Measurements from ENCODE around the gene ZDHHC8.

The ZDHHC8 gene

GRCh38 chr22:20182365-20182764 is 50.8 kb downstream of the ZDHHC8 start:
- Histone ChIP-seq H3K79me2 (ENCODE audit: low read length) (no peaks in the 10 kb centered on the region), H3K9ac (ENCODE audit: low read length) (no peak overlapping the region), H2AFZ (ENCODE audit: low read depth, low read length) (no peak overlapping the region), H3K27ac (ENCODE audit: low read length) (no peak overlapping the region), H3K4me3 (ENCODE audit: low read length) (no peak overlapping the region), H3K4me2 (ENCODE audit: low read length) (no peak overlapping the region), H3K4me1 (ENCODE audit: low read length) (no peaks in the 10 kb centered on the region), H3K27me3 (ENCODE audit: low read depth, low read length) (peaks cover 10% of the 10 kb centered on the region; the same call in 1 of the 2 replicates), H4K20me1 (ENCODE audit: insufficient read depth, low read length) (no peaks in the 10 kb centered on the region), H3K9me3 (ENCODE audit: insufficient read depth, low read length) (no peaks in the 10 kb centered on the region), H3K36me3 (replicated peaks; ENCODE audit: low read depth, low read length) (no peaks in the 10 kb centered on the region)
- TF ChIP-seq EZH2phosphoT487 (IDR thresholded peaks at IDR 0.05; ENCODE audit: low read depth) (no peak), CTCF (IDR thresholded peaks at IDR 0.05; ENCODE audit: low read depth, low read length) (no peak)

- Histone ChIP-seq H3K4me2 (ENCODE audit: low read length) (no peak overlapping the region), H3K36me3 (replicated peaks; ENCODE audit: low read depth, low read length) (no peaks in the 10 kb centered on the region), H3K27me3 (ENCODE audit: low read depth, low read length) (peaks cover 10% of the 10 kb centered on the region; the same call in 1 of the 2 replicates), H4K20me1 (ENCODE audit: insufficient read depth, low read length) (no peaks in the 10 kb centered on the region), H3K4me1 (ENCODE audit: low read length) (no peaks in the 10 kb centered on the region), H3K9me3 (ENCODE audit: insufficient read depth, low read length) (no peaks in the 10 kb centered on the region), H3K9ac (ENCODE audit: low read length) (no peak overlapping the region), H3K4me3 (ENCODE audit: low read length) (no peak overlapping the region), H2AFZ (ENCODE audit: low read depth, low read length) (no peak overlapping the region), H3K79me2 (ENCODE audit: low read length) (no peaks in the 10 kb centered on the region), H3K27ac (ENCODE audit: low read length) (no peak overlapping the region)
- TF ChIP-seq CTCF (IDR thresholded peaks at IDR 0.05; ENCODE audit: low read depth, low read length) = no peak
These were observed 51.5 kb downstream of the ZDHHC8 start for GRCh38 chr22:20183101-20183500.

- Histone ChIP-seq H3K9ac (ENCODE audit: low read length) (no peak overlapping the region), H3K9me3 (ENCODE audit: insufficient read depth, low read length) (no peaks in the 10 kb centered on the region), H3K4me1 (ENCODE audit: low read length) (no peaks in the 10 kb centered on the region)
These were observed 52.2 kb downstream of the ZDHHC8 start for GRCh38 chr22:20183823-20184222.

GRCh38 chr22:20184501-20185165 is 53.0 kb downstream of the ZDHHC8 start:
- Histone ChIP-seq H3K4me2 (ENCODE audit: low read length) (no peak overlapping the region), H3K36me3 (replicated peaks; ENCODE audit: low read depth, low read length) (no peaks in the 10 kb centered on the region), H3K79me2 (ENCODE audit: low read length) (no peaks in the 10 kb centered on the region), H2AFZ (ENCODE audit: low read depth, low read length) (no peak overlapping the region), H3K9me3 (ENCODE audit: insufficient read depth, low read length) (no peaks in the 10 kb centered on the region), H3K4me1 (ENCODE audit: low read length) (no peaks in the 10 kb centered on the region), H3K9ac (ENCODE audit: low read length) (no peak overlapping the region), H3K27me3 (ENCODE audit: low read depth, low read length) (peaks cover 10% of the 10 kb centered on the region; the same call in 1 of the 2 replicates), H3K4me3 (ENCODE audit: low read length) (no peak overlapping the region), H3K27ac (ENCODE audit: low read length) (no peak overlapping the region), H4K20me1 (ENCODE audit: insufficient read depth, low read length) (no peaks in the 10 kb centered on the region)
- TF ChIP-seq EZH2phosphoT487 (IDR thresholded peaks at IDR 0.05; ENCODE audit: low read depth) (no peak), CTCF (IDR thresholded peaks at IDR 0.05; ENCODE audit: low read depth, low read length) (no peak)

More at GRCh38 chr22:20183823-20184222, 52.2 kb downstream of the ZDHHC8 start:
- Histone ChIP-seq H4K20me1 (ENCODE audit: insufficient read depth, low read length) (no peaks in the 10 kb centered on the region), H3K4me3 (ENCODE audit: low read length) (no peak overlapping the region), H2AFZ (ENCODE audit: low read depth, low read length) (no peak overlapping the region), H3K79me2 (ENCODE audit: low read length) (no peaks in the 10 kb centered on the region), H3K4me2 (ENCODE audit: low read length) (no peak overlapping the region), H3K27me3 (ENCODE audit: low read depth, low read length) (peaks cover 10% of the 10 kb centered on the region; the same call in 1 of the 2 replicates), H3K36me3 (replicated peaks; ENCODE audit: low read depth, low read length) (no peaks in the 10 kb centered on the region), H3K27ac (ENCODE audit: low read length) (no peak overlapping the region)
- TF ChIP-seq CTCF (IDR thresholded peaks at IDR 0.05; ENCODE audit: low read depth, low read length) (no peak), EZH2phosphoT487 (IDR thresholded peaks at IDR 0.05; ENCODE audit: low read depth) (no peak)

Measured in OCI-LY3 (cell line).